Measurements from ENCODE around the gene U2SURP.

U2SURP gene

DNA sequence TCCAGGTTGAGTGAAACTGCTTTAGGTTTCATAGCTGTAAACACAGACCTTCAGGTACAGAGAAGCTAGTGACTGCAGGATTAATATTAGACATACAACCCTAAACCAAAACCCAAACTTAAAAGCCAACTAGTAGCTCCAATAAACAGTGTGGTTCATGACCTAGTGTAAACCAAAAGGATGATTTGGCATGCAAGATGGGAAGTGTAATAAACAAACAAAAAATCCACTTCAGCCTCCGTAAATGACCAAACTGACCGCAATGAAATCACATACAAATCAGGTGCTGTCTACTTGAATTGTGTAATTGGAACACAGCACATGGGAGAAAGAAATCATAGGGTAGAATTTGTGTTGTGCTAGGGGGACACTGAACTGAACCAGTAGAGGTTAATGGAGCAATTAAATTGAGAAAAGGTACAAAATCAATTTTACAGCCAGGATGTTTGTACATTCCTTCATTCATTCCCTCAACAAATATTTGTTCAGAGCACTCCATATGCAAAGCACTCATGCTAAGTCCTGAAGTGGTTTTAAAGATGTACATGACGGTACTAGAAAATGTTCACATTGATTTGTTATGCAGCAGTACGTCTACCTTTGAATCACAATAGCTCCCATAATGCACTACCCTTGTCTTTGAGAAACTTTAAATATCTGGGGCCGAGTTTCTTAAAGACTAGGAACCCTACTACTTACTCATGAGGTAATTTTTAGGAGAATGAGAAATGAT lies 96.8 kb downstream of the U2SURP start:
- TF ChIP-seq, protein P1, sequence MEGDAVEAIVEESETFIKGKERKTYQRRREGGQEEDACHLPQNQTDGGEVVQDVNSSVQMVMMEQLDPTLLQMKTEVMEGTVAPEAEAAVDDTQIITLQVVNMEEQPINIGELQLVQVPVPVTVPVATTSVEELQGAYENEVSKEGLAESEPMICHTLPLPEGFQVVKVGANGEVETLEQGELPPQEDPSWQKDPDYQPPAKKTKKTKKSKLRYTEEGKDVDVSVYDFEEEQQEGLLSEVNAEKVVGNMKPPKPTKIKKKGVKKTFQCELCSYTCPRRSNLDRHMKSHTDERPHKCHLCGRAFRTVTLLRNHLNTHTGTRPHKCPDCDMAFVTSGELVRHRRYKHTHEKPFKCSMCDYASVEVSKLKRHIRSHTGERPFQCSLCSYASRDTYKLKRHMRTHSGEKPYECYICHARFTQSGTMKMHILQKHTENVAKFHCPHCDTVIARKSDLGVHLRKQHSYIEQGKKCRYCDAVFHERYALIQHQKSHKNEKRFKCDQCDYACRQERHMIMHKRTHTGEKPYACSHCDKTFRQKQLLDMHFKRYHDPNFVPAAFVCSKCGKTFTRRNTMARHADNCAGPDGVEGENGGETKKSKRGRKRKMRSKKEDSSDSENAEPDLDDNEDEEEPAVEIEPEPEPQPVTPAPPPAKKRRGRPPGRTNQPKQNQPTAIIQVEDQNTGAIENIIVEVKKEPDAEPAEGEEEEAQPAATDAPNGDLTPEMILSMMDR (IDR thresholded peaks at IDR 0.05), result no peak

GRCh38 chr3:143099210-143099609 lies 97.8 kb downstream of the U2SURP start:
- TF ChIP-seq, protein P1 (IDR thresholded peaks at IDR 0.05), result no peak

GRCh38 chr3:143099690-143100089 lies 98.3 kb downstream of the U2SURP start:
- TF ChIP-seq, protein P1 (IDR thresholded peaks at IDR 0.05), result no peak

GRCh38 chr3:143100451-143100850 lies 99.1 kb downstream of the U2SURP start:
- TF ChIP-seq, protein P1 (IDR thresholded peaks at IDR 0.05), result no peak

GRCh38 chr3:143101792-143102381 lies 100.5 kb downstream of the U2SURP start:
- TF ChIP-seq, protein P1 (IDR thresholded peaks at IDR 0.05), result no peak

DNA sequence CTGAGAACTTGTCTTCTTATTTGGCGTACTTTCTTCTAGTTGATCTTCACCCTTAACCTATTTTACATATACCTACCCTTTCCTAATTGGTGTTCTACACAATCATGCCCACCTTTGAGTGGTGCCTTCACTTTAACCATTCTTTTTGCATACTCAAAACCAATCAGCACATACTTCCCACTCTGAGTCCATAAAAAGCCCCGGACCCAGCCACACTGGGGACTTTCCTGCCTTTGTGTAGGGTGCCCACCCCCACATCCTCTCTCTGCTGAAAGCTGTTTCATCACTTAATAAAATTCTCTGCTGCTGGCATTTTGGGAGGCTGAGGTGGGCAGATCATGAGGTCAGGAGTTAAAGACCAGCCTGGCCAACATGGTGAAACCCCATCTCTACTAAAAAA lies 102.3 kb downstream of the U2SURP start:
- TF ChIP-seq, protein P1 (IDR thresholded peaks at IDR 0.05), result no peak

DNA sequence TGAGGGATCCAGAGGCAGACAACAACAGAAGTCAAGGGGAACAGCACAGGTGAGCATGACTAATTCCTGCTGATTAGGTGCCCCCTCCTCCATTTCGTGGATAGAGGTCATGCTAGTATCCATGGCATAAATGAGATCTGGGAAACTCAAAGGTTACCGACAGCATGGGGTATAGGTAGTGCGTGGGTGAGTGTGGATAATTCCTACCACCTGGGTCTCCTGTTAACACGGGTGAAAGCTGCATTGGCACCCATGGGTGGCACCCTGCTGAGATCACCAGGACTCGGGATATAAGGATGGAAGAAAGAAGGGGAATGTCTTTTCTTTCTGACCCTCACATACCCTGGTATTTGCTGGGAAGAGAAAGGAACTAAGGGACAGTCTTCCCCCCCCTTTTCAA lies 103.8 kb downstream of the U2SURP start:
- TF ChIP-seq, protein P1 (IDR thresholded peaks at IDR 0.05), result no peak

All from LNCAP (cell line).